ENCODE results near the gene MBD3L2.

Gene MBD3L2

GRCh38 chr19:7004313-7004931 is 44.7 kb upstream of the MBD3L2 start:
- Histone ChIP-seq H3K79me2 (ENCODE audit: insufficient read depth, low read length) (no peaks in the 10 kb centered on the region), H2AFZ (ENCODE audit: low read length) (no peak overlapping the region), H3K9me2 (replicated peaks; ENCODE audit: low read depth, low read length) (no peaks in the 10 kb centered on the region), H3K4me1 (ENCODE audit: insufficient read depth, low read length, poor library complexity, severe bottlenecking) (no peaks in the 10 kb centered on the region), H3F3A (ENCODE audit: low read depth) (no peaks in the 10 kb centered on the region), H4K20me1 (ENCODE audit: insufficient read depth, low read length, poor library complexity, severe bottlenecking) (no peaks in the 10 kb centered on the region), H3K4me3 (ENCODE audit: low read length, poor library complexity, severe bottlenecking) (no peak overlapping the region), H3K9me3 (ENCODE audit: insufficient read depth, low read depth, low read length) (no peaks in the 10 kb centered on the region), H3K4me2 (ENCODE audit: low read depth, low read length, poor library complexity, severe bottlenecking) (no peak overlapping the region), H3K9ac (ENCODE audit: low read depth, low read length, poor library complexity, severe bottlenecking) (no peak overlapping the region), H3K36me3 (ENCODE audit: insufficient read depth, low read length) (no peaks in the 10 kb centered on the region), H3K27me3 (ENCODE audit: insufficient read depth, low read length, poor library complexity, severe bottlenecking) (no peaks in the 10 kb centered on the region)
- no peak for TF ChIP-seq EZH2phosphoT487 (IDR thresholded peaks at IDR 0.05; ENCODE audit: borderline replicate concordance)
- TF ChIP-seq, protein P1, sequence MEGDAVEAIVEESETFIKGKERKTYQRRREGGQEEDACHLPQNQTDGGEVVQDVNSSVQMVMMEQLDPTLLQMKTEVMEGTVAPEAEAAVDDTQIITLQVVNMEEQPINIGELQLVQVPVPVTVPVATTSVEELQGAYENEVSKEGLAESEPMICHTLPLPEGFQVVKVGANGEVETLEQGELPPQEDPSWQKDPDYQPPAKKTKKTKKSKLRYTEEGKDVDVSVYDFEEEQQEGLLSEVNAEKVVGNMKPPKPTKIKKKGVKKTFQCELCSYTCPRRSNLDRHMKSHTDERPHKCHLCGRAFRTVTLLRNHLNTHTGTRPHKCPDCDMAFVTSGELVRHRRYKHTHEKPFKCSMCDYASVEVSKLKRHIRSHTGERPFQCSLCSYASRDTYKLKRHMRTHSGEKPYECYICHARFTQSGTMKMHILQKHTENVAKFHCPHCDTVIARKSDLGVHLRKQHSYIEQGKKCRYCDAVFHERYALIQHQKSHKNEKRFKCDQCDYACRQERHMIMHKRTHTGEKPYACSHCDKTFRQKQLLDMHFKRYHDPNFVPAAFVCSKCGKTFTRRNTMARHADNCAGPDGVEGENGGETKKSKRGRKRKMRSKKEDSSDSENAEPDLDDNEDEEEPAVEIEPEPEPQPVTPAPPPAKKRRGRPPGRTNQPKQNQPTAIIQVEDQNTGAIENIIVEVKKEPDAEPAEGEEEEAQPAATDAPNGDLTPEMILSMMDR (conservative IDR thresholded peaks at IDR 0.05; ENCODE audit: low read length), result peak; percentile 68

GRCh38 chr19:7006135-7006704 is 42.9 kb upstream of the MBD3L2 start:
- Histone ChIP-seq H3K4me3 (ENCODE audit: low read length, poor library complexity, severe bottlenecking) (no peak overlapping the region), H3K79me2 (ENCODE audit: insufficient read depth, low read length) (no peaks in the 10 kb centered on the region), H3K9me2 (replicated peaks; ENCODE audit: low read depth, low read length) (no peaks in the 10 kb centered on the region), H3K4me2 (ENCODE audit: low read depth, low read length, poor library complexity, severe bottlenecking) (no peak overlapping the region), H3K27me3 (ENCODE audit: insufficient read depth, low read length, poor library complexity, severe bottlenecking) (no peaks in the 10 kb centered on the region), H3K36me3 (ENCODE audit: insufficient read depth, low read length) (no peaks in the 10 kb centered on the region), H3F3A (ENCODE audit: low read depth) (no peaks in the 10 kb centered on the region), H2AFZ (ENCODE audit: low read length) (no peak overlapping the region), H3K9ac (ENCODE audit: low read depth, low read length, poor library complexity, severe bottlenecking) (no peak overlapping the region), H4K20me1 (ENCODE audit: insufficient read depth, low read length, poor library complexity, severe bottlenecking) (no peaks in the 10 kb centered on the region), H3K4me1 (ENCODE audit: insufficient read depth, low read length, poor library complexity, severe bottlenecking) (no peaks in the 10 kb centered on the region), H3K9me3 (ENCODE audit: insufficient read depth, low read depth, low read length) (no peaks in the 10 kb centered on the region)
- no peak for TF ChIP-seq EZH2phosphoT487 (IDR thresholded peaks at IDR 0.05; ENCODE audit: borderline replicate concordance)
- TF ChIP-seq, protein P1 (conservative IDR thresholded peaks at IDR 0.05; ENCODE audit: low read length), result no peak

DNA sequence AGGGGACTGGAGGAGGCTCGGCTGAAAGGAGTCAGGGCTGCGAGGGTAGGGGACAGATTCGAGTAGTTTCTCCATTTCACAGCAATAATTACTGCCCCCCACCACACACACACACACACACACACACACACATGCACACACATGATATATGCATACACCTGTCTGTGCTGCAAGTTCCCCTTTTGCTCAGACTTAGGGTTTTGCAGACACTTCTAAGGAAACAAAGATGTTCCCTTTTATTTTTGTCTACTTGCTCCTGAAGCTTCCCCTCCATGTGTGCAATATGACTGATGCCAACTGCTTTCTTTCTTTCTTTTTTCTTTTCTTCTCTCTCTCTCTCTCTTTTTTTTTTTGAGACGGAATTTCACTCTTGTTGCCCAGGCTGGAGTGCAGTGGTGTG is 41.3 kb upstream of the MBD3L2 start:
- Histone ChIP-seq H3K4me1 (ENCODE audit: insufficient read depth, low read length, poor library complexity, severe bottlenecking) (no peaks in the 10 kb centered on the region), H3K9me3 (ENCODE audit: insufficient read depth, low read depth, low read length) (no peaks in the 10 kb centered on the region)
- TF ChIP-seq, protein P1 (conservative IDR thresholded peaks at IDR 0.05; ENCODE audit: low read length), result no peak
- TF ChIP-seq EZH2phosphoT487 (IDR thresholded peaks at IDR 0.05; ENCODE audit: borderline replicate concordance), result no peak

More for the DNA sequence above, 41.3 kb upstream of the MBD3L2 start:
- Histone ChIP-seq H3K4me3 (ENCODE audit: low read length, poor library complexity, severe bottlenecking) (no peak overlapping the region), H4K20me1 (ENCODE audit: insufficient read depth, low read length, poor library complexity, severe bottlenecking) (no peaks in the 10 kb centered on the region), H3F3A (ENCODE audit: low read depth) (no peaks in the 10 kb centered on the region), H3K27me3 (ENCODE audit: insufficient read depth, low read length, poor library complexity, severe bottlenecking) (no peaks in the 10 kb centered on the region), H3K36me3 (ENCODE audit: insufficient read depth, low read length) (no peaks in the 10 kb centered on the region), H3K9ac (ENCODE audit: low read depth, low read length, poor library complexity, severe bottlenecking) (no peak overlapping the region), H3K4me2 (ENCODE audit: low read depth, low read length, poor library complexity, severe bottlenecking) (no peak overlapping the region), H3K9me2 (replicated peaks; ENCODE audit: low read depth, low read length) (no peaks in the 10 kb centered on the region), H2AFZ (ENCODE audit: low read length) (no peak overlapping the region), H3K79me2 (ENCODE audit: insufficient read depth, low read length) (no peaks in the 10 kb centered on the region)

Measured in Loucy (cell line).